Heart left ventricle (tissue), 16 donors: ENCODE results near the gene BMERB1. TPM values are rescaled to one million over a fixed set of nuclear protein-coding genes. Genes with fewer than 3 reads are reported as not detected.
A peak's percentile ranks its signal among the peaks of the same experiment; 100 is the strongest.
"Not testable (repeated sequence)": the region's sequence is repeated elsewhere in the genome, so short reads cannot be mapped to it uniquely, and the experiment has no call there.

Experiments
- ATAC-seq, 4 donors: fragments of 200-7000 bp; cut with Tn5 transposase; one replicate each; pipeline ENCODE4 v1.9.1; 2020 to 2022; ENCODE audit warnings: moderate library complexity in 4 of 4, mild to moderate bottlenecking in 3 of 4, moderate number of reproducible peaks in 1 of 4
- DNase-seq, 5 donors: peaks; one replicate each; pipeline ENCODE4 v3.0.0-alpha.2; 2020
- H3K27ac ChIP-seq, 12 donors: fragments of 200-600 bp; sonication (generic) in 4 of 12; one replicate each; pipeline versions ENCODE4 v1.5.0 to v1.8.0; 2016 to 2022; ENCODE audit warnings: mild to moderate bottlenecking in 2 of 12
- H3K27me3 ChIP-seq, 9 donors: fragments of 200-600 bp; sonication (generic) in 2 of 9; one replicate each; pipeline versions ENCODE4 v1.5.1 to v1.8.0; 2016 to 2022; ENCODE audit warnings: mild to moderate bottlenecking in 3 of 9
- H3K36me3 ChIP-seq, 9 donors: fragments of 200-600 bp; sonication (generic) in 2 of 9; one replicate each; pipeline versions ENCODE4 v1.5.0 to v1.8.0; 2018 to 2022; ENCODE audit warnings: mild to moderate bottlenecking in 2 of 9
- H3K4me1 ChIP-seq, 12 donors: fragments of 200-600 bp; sonication (generic) in 4 of 12; one replicate each; pipeline versions ENCODE4 v1.5.0 to v1.8.0; 2016 to 2022; ENCODE audit warnings: mild to moderate bottlenecking in 3 of 12
- H3K4me3 ChIP-seq, 12 donors: fragments of 200-600 bp; sonication (generic) in 4 of 12; one replicate each; pipeline versions ENCODE4 v1.5.0 to v1.8.0; 2017 to 2022; ENCODE audit warnings: mild to moderate bottlenecking in 9 of 12, moderate library complexity in 4 of 12
- H3K9me3 ChIP-seq, 12 donors: fragments of 200-600 bp; sonication (generic) in 4 of 12; one replicate each; pipeline versions ENCODE4 v1.5.0 to v1.8.0; 2016 to 2022; ENCODE audit warnings: mild to moderate bottlenecking in 1 of 12
- POLR2A ChIP-seq, 2 donors: fragments of 450-650 bp; IDR thresholded peaks; one replicate each; pipeline ENCODE4 v1.6.1; 2017; ENCODE audit warnings: antibody characterized with exemption in 2 of 2, mild to moderate bottlenecking in 2 of 2, moderate library complexity in 2 of 2
- WGBS, 4 donors: extraction: QIAGEN DNeasy Blood & Tissue Kit in 2 of 4; methylation state at CpG; one replicate each; pipeline versions ENCODE4 v1.1.5 to v1.1.7; 2013 to 2018; 5-methylcytosine and 5-hydroxymethylcytosine counted together
- intact Hi-C, 10 donors: fragments of 100-400 bp; cut with DNase I; formaldehyde crosslinking; loops; one replicate each; pipeline versions ENCODE4 v1.11.1 to v1.14.2; 2022
- polyA plus RNA-seq, 2 donors: library from polyadenylated mRNA; stranded (reverse); fragments of 200-250 nt; gene quantifications; one replicate each; pipeline ENCODE4 v1.2.3, GENCODE V29; 2013
- total RNA-seq, 9 donors: library from RNA; depleted of rRNA in 2 of 9; stranded (reverse); fragments of >200 nt in 2 of 9; fragmentation: NEBNext Ultra II Directional in 3 of 9; extraction: Animal tissue kit (Norgen Biotek cat#: 25700) in 3 of 9; gene quantifications; one replicate each; pipeline versions ENCODE4 v1.1.0 to v1.2.4, GENCODE V29; 2016 to 2023
- TF ChIP-seq, protein P1 (sequence below), 12 donors: fragments of 200-600 bp; sonication (generic) in 4 of 12; IDR thresholded peaks; one replicate each; pipeline versions ENCODE4 v1.5.0 to v1.8.0; 2018 to 2022; ENCODE audit warnings: antibody characterized with exemption in 12 of 12, mild to moderate bottlenecking in 5 of 12
- donor health status: ischemic (EF 13 %, LVEDD 7.1; RV severe dilation, severe dysfunction).
- donor health status: healthy with polysubstance abuse.
- donor health status: DM: no; HTN: yes; CAD: no.
- donor health status: DM: no; HTN: no; CAD: no.
- donor health status: ischemic (EF 25% LVEDD 6.9; RV normal size, moderate dysfunction).
- donor health status: ischemic (EF 25% LVEDD 5.7; RV mildly dilated, moderate dysfunction).
- donor health status: healthy.
- donor health status: DM: yes; HTN: yes; CAD: no.
- donor health status: ischemic (EF 35%, LVEDD 5.7; RV mildly dilated, moderate dysfunction).
- donor health status: nonischemic (EF 11% LVEDD 7.7; RV severe dilation, severe dysfunction).
- donor health status: DM: yes; HTN: yes; CAD: no.
- donor health status: PGD.
- donor health status: ischemic (EF 29% LVEDD 5.4; RV normal size, mild dysfunction).
- donor health status: nonischemic (EF 23%, LVEDD 6.1; RV moderate dilation, normal function).

BMERB1 gene
- total and polyA plus RNA-seq, 11 donors = 20.8 to 105 (median 70.5) TPM

DNA sequence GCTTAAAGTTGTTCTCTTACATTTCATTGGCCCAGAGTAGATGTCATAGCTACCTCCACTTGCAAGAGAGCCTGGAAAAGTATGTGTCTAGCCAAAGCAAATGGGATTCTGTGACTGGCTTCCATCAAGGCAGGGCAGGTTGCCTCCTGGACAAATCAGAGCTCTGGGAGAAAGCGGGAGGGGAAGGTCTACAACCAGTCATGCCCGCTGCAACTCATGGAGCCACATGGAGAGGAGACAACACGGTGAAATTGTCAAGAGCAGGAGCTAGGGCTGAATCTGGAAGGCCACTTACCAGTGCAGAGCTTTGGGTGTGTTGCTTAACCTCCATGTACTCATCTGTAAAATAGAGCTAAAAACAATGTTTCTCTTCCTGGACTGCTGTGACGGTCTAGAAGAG is 124.8 kb downstream of the BMERB1 start:
- intact Hi-C loops = loop anchor here in 3 of 10 donors (10.0 kb wide), 3 partner anchors 64 to 124 kb away; partner anchors contain the start of gene BMERB1 (in 1 of the 3)
- Histone ChIP-seq H3K4me1 (peaks cover 0 to 12% (median 0%) of the 10 kb centered on the region in 12 donors), H3K4me3 (no peak overlapping the region), H3K36me3 (no peaks in the 10 kb centered on the region), H3K27ac (no peak overlapping the region), H3K27me3 (no peaks in the 10 kb centered on the region), H3K9me3 (no peaks in the 10 kb centered on the region)
- no peak for DNase-seq
- TF ChIP-seq, protein P1, sequence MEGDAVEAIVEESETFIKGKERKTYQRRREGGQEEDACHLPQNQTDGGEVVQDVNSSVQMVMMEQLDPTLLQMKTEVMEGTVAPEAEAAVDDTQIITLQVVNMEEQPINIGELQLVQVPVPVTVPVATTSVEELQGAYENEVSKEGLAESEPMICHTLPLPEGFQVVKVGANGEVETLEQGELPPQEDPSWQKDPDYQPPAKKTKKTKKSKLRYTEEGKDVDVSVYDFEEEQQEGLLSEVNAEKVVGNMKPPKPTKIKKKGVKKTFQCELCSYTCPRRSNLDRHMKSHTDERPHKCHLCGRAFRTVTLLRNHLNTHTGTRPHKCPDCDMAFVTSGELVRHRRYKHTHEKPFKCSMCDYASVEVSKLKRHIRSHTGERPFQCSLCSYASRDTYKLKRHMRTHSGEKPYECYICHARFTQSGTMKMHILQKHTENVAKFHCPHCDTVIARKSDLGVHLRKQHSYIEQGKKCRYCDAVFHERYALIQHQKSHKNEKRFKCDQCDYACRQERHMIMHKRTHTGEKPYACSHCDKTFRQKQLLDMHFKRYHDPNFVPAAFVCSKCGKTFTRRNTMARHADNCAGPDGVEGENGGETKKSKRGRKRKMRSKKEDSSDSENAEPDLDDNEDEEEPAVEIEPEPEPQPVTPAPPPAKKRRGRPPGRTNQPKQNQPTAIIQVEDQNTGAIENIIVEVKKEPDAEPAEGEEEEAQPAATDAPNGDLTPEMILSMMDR (IDR thresholded peaks at IDR 0.05) = no peak
- TF ChIP-seq POLR2A (IDR thresholded peaks at IDR 0.05) = no peak
- 93 to 97% (median 94%) methylated on average over 4 of the region's 4 CpGs for WGBS, 4 donors
- no peak for ATAC-seq

DNA sequence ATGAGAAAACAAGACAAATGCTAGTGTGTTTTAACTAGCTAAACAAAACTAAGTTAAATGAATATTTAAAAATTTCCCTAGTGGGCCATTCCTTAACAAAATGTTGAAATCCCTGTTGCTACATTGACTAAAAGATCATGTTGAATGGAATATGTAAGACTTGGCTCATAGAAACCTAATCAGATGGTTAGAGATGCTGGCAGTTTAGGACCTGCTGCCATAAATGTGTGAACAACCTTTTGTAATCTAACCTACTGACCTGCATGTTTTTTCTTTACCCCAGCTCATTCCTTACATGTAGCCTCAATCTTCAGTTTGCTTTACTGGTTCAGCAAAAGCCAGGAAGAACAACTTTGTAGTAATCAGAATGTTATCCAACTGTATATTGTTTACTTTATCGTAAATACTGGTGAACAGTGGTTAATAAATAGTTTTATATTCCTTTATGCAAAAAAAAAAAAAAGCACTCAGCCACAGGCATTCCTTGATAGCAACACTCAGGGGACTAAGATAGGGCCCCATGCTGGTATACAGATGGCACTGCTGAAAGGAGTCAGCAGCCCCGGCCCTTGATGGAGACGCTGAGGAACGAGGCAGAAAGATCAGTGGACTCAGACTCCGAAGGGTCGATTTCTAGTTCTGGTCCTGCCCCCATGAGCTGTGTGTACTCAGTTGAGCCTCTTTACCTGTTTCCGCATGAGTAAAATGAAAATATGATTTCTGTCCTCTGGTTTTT is 130.4 kb downstream of the BMERB1 start:
- intact Hi-C loops = no loop called here

DNA sequence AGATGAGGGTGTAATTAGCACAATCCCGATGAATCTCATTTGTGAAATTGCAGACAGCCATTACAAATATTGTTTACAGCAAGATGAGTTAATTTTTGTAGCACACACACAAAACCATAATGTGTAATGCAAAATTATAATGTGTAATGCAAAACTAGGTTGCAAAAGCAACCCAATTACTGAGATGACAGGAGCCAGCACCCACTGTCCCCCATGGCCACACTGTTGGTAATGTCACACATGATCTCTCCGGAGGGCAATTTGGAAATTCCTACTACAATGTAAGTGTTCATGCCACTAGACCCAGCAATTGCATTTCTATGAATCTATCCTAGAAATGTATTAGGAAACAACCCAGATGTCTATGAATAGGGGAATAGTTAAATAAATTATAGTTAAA is 131.7 kb downstream of the BMERB1 start:
- WGBS, 4 donors = 95 to 98% (median 97%) methylated on average over 2 of the region's 2 CpGs

More for the DNA sequence above, 130.4 kb downstream of the BMERB1 start:
- no peak for DNase-seq
- Histone ChIP-seq H3K4me3 (no peak overlapping the region), H3K4me1 (peaks cover 0 to 16% (median 0%) of the 10 kb centered on the region in 12 donors), H3K27ac (no peak overlapping the region), H3K9me3 (no peaks in the 10 kb centered on the region), H3K27me3 (no peaks in the 10 kb centered on the region), H3K36me3 (peaks cover 0 to 15% (median 0%) of the 10 kb centered on the region in 9 donors)
- peak in 1 of 4 donors; percentile 27 for ATAC-seq
- WGBS, 4 donors = 72 to 79% (median 75%) methylated on average over 7 of the region's 7 CpGs
- no peak for TF ChIP-seq POLR2A (IDR thresholded peaks at IDR 0.05)
- TF ChIP-seq, protein P1 (IDR thresholded peaks at IDR 0.05) = no peak

DNA sequence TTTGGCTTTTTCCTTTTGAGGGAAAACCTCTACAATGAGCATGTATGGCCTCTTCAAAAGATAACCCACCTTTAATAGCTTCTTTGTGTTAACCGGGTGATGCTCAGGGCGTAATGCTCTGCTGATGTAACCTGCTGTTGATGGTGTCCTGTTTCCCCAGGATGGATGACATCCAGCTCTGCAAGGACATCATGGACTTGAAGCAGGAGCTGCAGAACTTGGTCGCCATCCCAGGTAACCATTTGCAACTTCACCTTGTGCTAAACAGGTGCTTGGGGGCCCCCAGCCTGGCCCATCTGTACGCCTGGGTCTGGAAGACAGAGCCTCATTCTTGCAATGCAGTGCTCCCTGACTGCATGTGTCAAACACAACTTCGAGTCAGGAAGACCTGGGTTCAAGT is 133.4 kb downstream of the BMERB1 start:
- Histone ChIP-seq H3K27me3 (no peaks in the 10 kb centered on the region), H3K9me3 (no peaks in the 10 kb centered on the region), H3K4me1 (peaks cover 0 to 16% (median 5%) of the 10 kb centered on the region in 12 donors), H3K4me3 (no peak overlapping the region), H3K36me3 (peaks cover 0 to 18% (median 0%) of the 10 kb centered on the region in 9 donors), H3K27ac (no peak overlapping the region)
- ATAC-seq = no peak
- intact Hi-C loops = no loop called here
- WGBS, 4 donors = 95 to 100% (median 96%) methylated on average over 4 to 5 of the region's 5 CpGs
- DNase-seq = no peak
- TF ChIP-seq, protein P1 (IDR thresholded peaks at IDR 0.05) = no peak
- TF ChIP-seq POLR2A (IDR thresholded peaks at IDR 0.05) = no peak

More for the DNA sequence above, 131.7 kb downstream of the BMERB1 start:
- ATAC-seq (no peak), DNase-seq (no peak)
- no peaks in the 10 kb centered on the region for H3K27me3 ChIP-seq
- TF ChIP-seq, protein P1 (IDR thresholded peaks at IDR 0.05) = no peak
- no peak for TF ChIP-seq POLR2A (IDR thresholded peaks at IDR 0.05)
- H3K27ac ChIP-seq = no peak overlapping the region
- peaks cover 0 to 16% (median 2%) of the 10 kb centered on the region in 12 donors for H3K4me1 ChIP-seq
- H3K36me3 ChIP-seq = peaks cover 0 to 18% (median 0%) of the 10 kb centered on the region in 9 donors
- H3K4me3 ChIP-seq = no peak overlapping the region
- H3K9me3 ChIP-seq = no peaks in the 10 kb centered on the region
- intact Hi-C loops = no loop called here

DNA sequence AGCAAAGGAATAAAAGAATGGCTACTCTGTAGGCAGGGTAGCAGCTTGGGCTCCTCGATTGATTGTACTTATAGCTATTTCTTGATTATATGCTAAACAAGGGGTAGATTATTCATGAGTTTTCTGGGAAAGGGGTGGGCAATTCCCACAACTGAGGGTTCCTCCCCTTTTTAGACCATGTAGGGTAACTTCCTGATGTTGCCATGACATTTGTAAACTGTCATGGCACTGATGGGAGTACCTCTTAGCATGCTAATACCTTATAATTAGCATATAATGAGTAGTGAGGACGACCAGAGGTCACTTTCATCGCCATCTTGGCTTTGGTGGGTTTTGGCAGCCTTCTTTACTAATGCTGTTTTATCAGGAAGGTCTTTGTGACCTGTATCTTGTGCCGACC is 136.3 kb downstream of the BMERB1 start:
- WGBS, 4 donors = 51 to 66% (median 62%) methylated on average over 4 of the region's 4 CpGs
- peak in 1 of 4 donors; percentile 14 for ATAC-seq

More for the DNA sequence above, 136.3 kb downstream of the BMERB1 start:
- H3K9me3 ChIP-seq, intact Hi-C loops, DNase-seq, H3K4me3 ChIP-seq, H3K27me3 ChIP-seq, H3K27ac ChIP-seq: not testable (repeated sequence)
- H3K4me1 ChIP-seq = peaks cover 0 to 26% (median 0%) of the 10 kb centered on the region in 12 donors
- peaks cover 0 to 18% (median 0%) of the 10 kb centered on the region in 9 donors for H3K36me3 ChIP-seq
